Heart right ventricle (tissue), 16 donors: Measurements from ENCODE around the gene LBHD2. TPM values are rescaled to one million over a fixed set of nuclear protein-coding genes. Genes with fewer than 3 reads are reported as not detected.

Experiments used
- ATAC-seq, 8 donors: fragments of 200-7000 bp; cut with Tn5 transposase; one replicate each; pipeline ENCODE4 v1.9.1; 2020; ENCODE audit warnings: mild to moderate bottlenecking in 8 of 8, moderate library complexity in 8 of 8, moderate number of reproducible peaks in 1 of 8
- DNase-seq, 2 donors: peaks; one replicate each; pipeline ENCODE4 v3.0.0-alpha.2; 2020
- H3K27ac ChIP-seq, 10 donors: fragments of 200-600 bp; sonication (generic) in 2 of 10; one replicate each; pipeline versions ENCODE4 v1.5.0 to v1.8.0; 2020 to 2022; ENCODE audit warnings: mild to moderate bottlenecking in 3 of 10
- H3K27me3 ChIP-seq, 7 donors: fragments of 200-600 bp; one replicate each; pipeline ENCODE4 v1.8.0; 2021 to 2022; ENCODE audit warnings: mild to moderate bottlenecking in 2 of 7
- H3K36me3 ChIP-seq, 9 donors: fragments of 200-600 bp; sonication (generic) in 1 of 9; one replicate each; pipeline versions ENCODE4 v1.5.0 to v1.8.0; 2020 to 2022; ENCODE audit warnings: mild to moderate bottlenecking in 2 of 9
- H3K4me1 ChIP-seq, 9 donors: fragments of 200-600 bp; sonication (generic) in 1 of 9; one replicate each; pipeline versions ENCODE4 v1.5.0 to v1.8.0; 2020 to 2022; ENCODE audit warnings: mild to moderate bottlenecking in 4 of 9
- H3K4me3 ChIP-seq, 10 donors: fragments of 200-600 bp; sonication (generic) in 2 of 10; one replicate each; pipeline versions ENCODE4 v1.5.0 to v1.8.0; 2020 to 2022; ENCODE audit warnings: mild to moderate bottlenecking in 7 of 10, moderate library complexity in 2 of 10
- H3K9me3 ChIP-seq, 11 donors: fragments of 200-600 bp in 10 of 11; sonication (generic) in 2 of 11; one replicate each; pipeline versions ENCODE4 v1.5.0 to v1.8.0; 2013 to 2022; ENCODE audit warnings: mild to moderate bottlenecking in 2 of 11, control low read depth in 1 of 11, moderate library complexity in 1 of 11
- CTCF ChIP-seq, 9 donors: fragments of 200-600 bp; sonication (generic) in 2 of 9; IDR thresholded peaks; one replicate each; pipeline versions ENCODE4 v1.5.0 to v1.8.0; 2021 to 2022; ENCODE audit warnings: antibody characterized with exemption in 9 of 9, mild to moderate bottlenecking in 5 of 9, moderate library complexity in 1 of 9
- WGBS, 2 donors: extraction: QIAGEN DNeasy Blood & Tissue Kit; methylation state at CpG; one replicate each; pipeline ENCODE4 v1.1.7; 2013; ENCODE audit warnings: inconsistent platforms in 1 of 2; 5-methylcytosine and 5-hydroxymethylcytosine counted together
- intact Hi-C, 10 donors: fragments of 100-400 bp; cut with DNase I; formaldehyde crosslinking; loops; one replicate each; pipeline versions ENCODE4 v1.11.1 to v1.14.2; 2022
- polyA plus RNA-seq, 2 donors: library from polyadenylated mRNA; stranded (reverse); fragments of 200-250 nt; gene quantifications; one replicate each; pipeline ENCODE4 v1.2.3, GENCODE V29; 2013
- total RNA-seq, 10 donors: library from RNA; stranded (reverse); fragmentation: NEBNext Ultra II Directional in 3 of 10; extraction: Animal tissue kit (Norgen Biotek cat#: 25700) in 3 of 10; gene quantifications; one replicate each; pipeline versions ENCODE4 v1.2.1 to v1.2.4, GENCODE V29; 2021 to 2023
- donor health status: Arrhythmogenic right ventricular cardiomyopathy.
- donor health status: ischemic (EF 13 %, LVEDD 7.1; RV severe dilation, severe dysfunction).
- donor health status: healthy with polysubstance abuse.
- donor health status: DM: no; HTN: yes; CAD: no.
- donor health status: DM: no; HTN: no; CAD: no.
- donor health status: ischemic (EF 25% LVEDD 6.9; RV normal size, moderate dysfunction).
- donor health status: ischemic (EF 25% LVEDD 5.7; RV mildly dilated, moderate dysfunction).
- donor health status: healthy.
- donor health status: DM: yes; HTN: yes; CAD: no.
- donor health status: Ischemic cardiomyopathy.
- donor health status: ischemic (EF 35%, LVEDD 5.7; RV mildly dilated, moderate dysfunction).
- donor health status: nonischemic (EF 11% LVEDD 7.7; RV severe dilation, severe dysfunction).
- donor health status: DM: yes; HTN: yes; CAD: no.
- donor health status: PGD.
- donor health status: ischemic (EF 29% LVEDD 5.4; RV normal size, mild dysfunction).
- donor health status: nonischemic (EF 23%, LVEDD 6.1; RV moderate dilation, normal function).

Gene LBHD2
- total and polyA plus RNA-seq, 12 donors: 0.19 TPM; not detected in 11

GRCh38 chr14:103131580-103131979, 47.6 kb downstream of the LBHD2 start:
- Histone ChIP-seq H3K4me3 (no peak overlapping the region), H3K4me1 (peaks cover 16 to 44% (median 32%) of the 10 kb centered on the region in 9 donors), H3K9me3 (no peaks in the 10 kb centered on the region), H3K27me3 (no peaks in the 10 kb centered on the region), H3K27ac (no peak overlapping the region), H3K36me3 (peaks cover 0 to 96% (median 10%) of the 10 kb centered on the region in 9 donors)
- no peak for DNase-seq
- ATAC-seq: no peak
- TF ChIP-seq CTCF (IDR thresholded peaks at IDR 0.05): no peak
- intact Hi-C loops: no loop called here
- WGBS, 2 donors: 96 to 97% methylated on average over 7 to 9 of the region's 9 CpGs

GRCh38 chr14:103132381-103133209, 48.6 kb downstream of the LBHD2 start:
- H3K36me3 ChIP-seq: peaks cover 0 to 93% (median 10%) of the 10 kb centered on the region in 9 donors
- H3K9me3 ChIP-seq: no peaks in the 10 kb centered on the region
- intact Hi-C loops: no loop called here
- peak overlapping the region in 1 of 10 donors; percentile 31 for H3K27ac ChIP-seq
- H3K27me3 ChIP-seq: no peaks in the 10 kb centered on the region
- no peak overlapping the region for H3K4me3 ChIP-seq
- peaks cover 14 to 45% (median 29%) of the 10 kb centered on the region in 9 donors for H3K4me1 ChIP-seq
- ATAC-seq: peak in 2 of 8 donors; percentile 12 to 44
- no peak for TF ChIP-seq CTCF (IDR thresholded peaks at IDR 0.05)
- no peak for DNase-seq
- WGBS, 2 donors: 67 to 69% methylated on average over 39 of the region's 39 CpGs

GRCh38 chr14:103133210-103134140, 49.5 kb downstream of the LBHD2 start:
- peaks cover 8 to 45% (median 29%) of the 10 kb centered on the region in 9 donors for H3K4me1 ChIP-seq
- no peaks in the 10 kb centered on the region for H3K9me3 ChIP-seq
- no peak for ATAC-seq
- DNase-seq: no peak
- intact Hi-C loops: no loop called here
- no peak for TF ChIP-seq CTCF (IDR thresholded peaks at IDR 0.05)
- no peak overlapping the region for H3K27ac ChIP-seq
- H3K36me3 ChIP-seq: peaks cover 0 to 84% (median 10%) of the 10 kb centered on the region in 9 donors
- H3K27me3 ChIP-seq: no peaks in the 10 kb centered on the region
- H3K4me3 ChIP-seq: no peak overlapping the region
- WGBS, 2 donors: 92 to 95% methylated on average over 25 of the region's 25 CpGs

GRCh38 chr14:103134405-103134804, 50.4 kb downstream of the LBHD2 start:
- no peak for TF ChIP-seq CTCF (IDR thresholded peaks at IDR 0.05)
- intact Hi-C loops: no loop called here
- Histone ChIP-seq H3K4me3 (no peak overlapping the region), H3K9me3 (no peaks in the 10 kb centered on the region), H3K36me3 (peaks cover 0 to 75% (median 10%) of the 10 kb centered on the region in 9 donors), H3K27me3 (peaks cover 0 to 3% (median 0%) of the 10 kb centered on the region in 7 donors), H3K4me1 (peaks cover 4 to 46% (median 29%) of the 10 kb centered on the region in 9 donors), H3K27ac (no peak overlapping the region)
- no peak for DNase-seq
- 74 to 79% methylated on average over 2 of the region's 2 CpGs for WGBS, 2 donors
- ATAC-seq: no peak
